ENCODE measurements around the gene NCOA7.

Gene NCOA7

GRCh38 chr6:125835221-125835744 is 44.5 kb downstream of the NCOA7 start:
- TF ChIP-seq CTCF (IDR thresholded peaks at IDR 0.05; ENCODE audit: insufficient read depth, low read length, poor library complexity, severe bottlenecking) = no peak
- no peak for DNase-seq (ENCODE audit: extremely low read depth, insufficient read length)
- H3K4me3 ChIP-seq (replicated peaks; ENCODE audit: low read depth, low read length) = no peak overlapping the region
- no peaks in the 10 kb centered on the region for H3K36me3 ChIP-seq (ENCODE audit: control insufficient read depth, insufficient read depth, low read length)
- no peaks in the 10 kb centered on the region for H3K27me3 ChIP-seq (replicated peaks; ENCODE audit: control insufficient read depth, insufficient read depth, low read length)

GRCh38 chr6:125836466-125836865 is 45.7 kb downstream of the NCOA7 start:
- TF ChIP-seq CTCF (IDR thresholded peaks at IDR 0.05; ENCODE audit: insufficient read depth, low read length, poor library complexity, severe bottlenecking) = no peak
- H3K36me3 ChIP-seq (ENCODE audit: control insufficient read depth, insufficient read depth, low read length) = no peaks in the 10 kb centered on the region
- H3K27me3 ChIP-seq (replicated peaks; ENCODE audit: control insufficient read depth, insufficient read depth, low read length) = no peaks in the 10 kb centered on the region
- DNase-seq (ENCODE audit: extremely low read depth, insufficient read length) = no peak
- no peak overlapping the region for H3K4me3 ChIP-seq (replicated peaks; ENCODE audit: low read depth, low read length)

GRCh38 chr6:125839471-125839870 is 48.7 kb downstream of the NCOA7 start:
- H3K27me3 ChIP-seq (replicated peaks; ENCODE audit: control insufficient read depth, insufficient read depth, low read length) = no peaks in the 10 kb centered on the region
- no peak for TF ChIP-seq CTCF (IDR thresholded peaks at IDR 0.05; ENCODE audit: insufficient read depth, low read length, poor library complexity, severe bottlenecking)
- no peaks in the 10 kb centered on the region for H3K36me3 ChIP-seq (ENCODE audit: control insufficient read depth, insufficient read depth, low read length)
- H3K4me3 ChIP-seq (replicated peaks; ENCODE audit: low read depth, low read length) = no peak overlapping the region
- DNase-seq (ENCODE audit: extremely low read depth, insufficient read length) = no peak

GRCh38 chr6:125839879-125840278 is 49.1 kb downstream of the NCOA7 start:
- TF ChIP-seq CTCF (IDR thresholded peaks at IDR 0.05; ENCODE audit: insufficient read depth, low read length, poor library complexity, severe bottlenecking) = no peak
- no peak overlapping the region for H3K4me3 ChIP-seq (replicated peaks; ENCODE audit: low read depth, low read length)
- H3K27me3 ChIP-seq (replicated peaks; ENCODE audit: control insufficient read depth, insufficient read depth, low read length) = no peaks in the 10 kb centered on the region
- DNase-seq (ENCODE audit: extremely low read depth, insufficient read length) = no peak
- H3K36me3 ChIP-seq (ENCODE audit: control insufficient read depth, insufficient read depth, low read length) = no peaks in the 10 kb centered on the region

GRCh38 chr6:125841356-125842090 is 50.8 kb downstream of the NCOA7 start:
- Histone ChIP-seq H3K4me3 (replicated peaks; ENCODE audit: low read depth, low read length) (no peak overlapping the region), H3K27me3 (replicated peaks; ENCODE audit: control insufficient read depth, insufficient read depth, low read length) (no peaks in the 10 kb centered on the region), H3K36me3 (ENCODE audit: control insufficient read depth, insufficient read depth, low read length) (no peaks in the 10 kb centered on the region)
- TF ChIP-seq CTCF (IDR thresholded peaks at IDR 0.05; ENCODE audit: insufficient read depth, low read length, poor library complexity, severe bottlenecking) = no peak
- no peak for DNase-seq (ENCODE audit: extremely low read depth, insufficient read length)
